Activated CD4-positive, CD25-positive, alpha-beta regulatory T cell treated with anti-CD3 and anti-CD28 coated beads, Interleukin-2, amount 50 U/mL, for 72 hours (primary cell): ENCODE results near the gene FHL2.

Experiments
- DNase-seq: peaks from one replicate; pipeline ENCODE4 v3.0.0; 2021

The FHL2 gene

DNA sequence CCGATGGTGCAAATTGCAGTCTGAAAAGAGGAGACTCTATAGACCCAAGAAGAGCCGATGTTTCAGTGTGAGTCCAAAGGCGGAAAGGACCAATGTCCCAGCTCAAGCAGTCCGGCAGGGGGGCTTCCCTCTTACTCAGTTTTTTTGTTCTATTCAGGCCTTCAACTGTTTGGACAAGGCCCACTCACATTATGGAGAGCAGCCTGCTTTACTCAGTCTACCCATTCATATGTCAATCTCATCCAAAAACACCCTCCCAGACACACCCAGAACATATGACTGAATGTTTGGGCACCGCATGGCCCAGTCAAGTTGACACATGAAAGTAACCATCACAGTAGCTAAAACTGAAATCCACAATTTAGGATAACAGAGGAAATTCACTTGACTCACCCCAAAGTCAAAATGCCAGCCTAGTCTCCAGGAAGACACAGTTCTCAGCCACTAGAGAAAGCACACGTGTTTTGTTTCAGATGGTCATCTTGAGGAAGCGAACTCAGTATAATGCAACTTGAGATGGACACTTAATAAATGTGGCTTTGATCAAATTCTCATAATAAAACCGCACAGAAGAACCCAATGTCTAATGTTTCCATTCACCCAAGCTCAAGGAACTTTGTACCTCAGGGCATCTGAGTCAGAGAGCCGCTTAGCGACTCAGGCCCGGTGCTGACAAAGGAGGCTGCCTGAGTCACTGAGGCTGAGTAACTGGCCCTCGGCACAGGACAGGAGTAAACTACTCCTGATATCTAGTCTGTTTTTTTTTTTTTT is 2.4 kb downstream of the FHL2 start:
- no peak for DNase-seq

DNA sequence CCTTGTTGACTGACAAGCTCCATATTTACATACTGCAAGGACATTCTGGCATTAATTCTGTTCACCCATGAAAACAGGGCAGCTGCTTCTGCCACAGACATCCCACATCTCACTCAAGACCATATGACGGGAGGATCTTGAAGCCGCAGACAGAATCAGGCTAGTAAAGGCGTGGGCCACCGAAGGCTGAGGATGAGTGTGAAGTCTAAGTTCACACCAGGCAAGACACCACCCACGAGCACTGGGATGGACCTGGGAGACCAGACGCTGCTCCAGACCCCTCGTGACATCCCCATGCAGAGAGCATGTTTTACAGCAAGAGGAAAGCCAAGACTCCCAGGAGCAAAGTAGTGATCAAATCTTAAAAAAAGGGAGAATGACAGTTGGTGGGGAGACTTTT is 3.2 kb downstream of the FHL2 start:
- no peak for DNase-seq

DNA sequence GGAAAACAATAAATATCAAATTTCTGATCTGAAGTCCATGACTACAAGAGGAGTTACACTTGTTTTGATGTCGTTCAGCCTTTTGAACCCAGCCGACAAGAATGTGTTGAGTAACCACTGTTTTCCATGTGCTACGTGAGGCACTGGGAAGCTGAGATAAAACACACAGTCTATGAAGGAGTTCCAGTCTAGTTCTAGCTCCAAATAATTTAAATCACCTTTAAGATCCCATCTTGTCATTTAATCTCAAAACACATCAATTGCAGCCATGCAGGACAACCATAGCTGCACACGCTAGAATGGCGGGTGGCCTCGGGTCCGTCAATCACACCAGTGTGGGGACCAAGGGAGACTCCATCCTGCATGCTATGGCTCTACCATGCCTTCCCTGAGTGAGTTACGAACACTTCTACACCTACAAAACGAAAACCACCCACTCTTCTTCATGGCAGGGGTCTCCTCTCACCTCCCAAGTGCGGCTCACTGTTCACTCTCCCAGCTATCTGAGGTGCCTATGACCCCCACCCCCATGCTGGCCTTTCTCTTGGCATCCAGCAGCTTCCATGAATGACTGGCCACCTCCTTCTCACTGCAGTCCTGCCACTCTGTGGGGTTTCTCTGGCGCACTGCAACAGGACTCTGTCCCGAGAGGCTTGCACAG is 3.8 kb downstream of the FHL2 start:
- no peak for DNase-seq

- no peak for DNase-seq
Measured at GRCh38 chr2:105393373-105394055, 5.3 kb downstream of the FHL2 start.

DNA sequence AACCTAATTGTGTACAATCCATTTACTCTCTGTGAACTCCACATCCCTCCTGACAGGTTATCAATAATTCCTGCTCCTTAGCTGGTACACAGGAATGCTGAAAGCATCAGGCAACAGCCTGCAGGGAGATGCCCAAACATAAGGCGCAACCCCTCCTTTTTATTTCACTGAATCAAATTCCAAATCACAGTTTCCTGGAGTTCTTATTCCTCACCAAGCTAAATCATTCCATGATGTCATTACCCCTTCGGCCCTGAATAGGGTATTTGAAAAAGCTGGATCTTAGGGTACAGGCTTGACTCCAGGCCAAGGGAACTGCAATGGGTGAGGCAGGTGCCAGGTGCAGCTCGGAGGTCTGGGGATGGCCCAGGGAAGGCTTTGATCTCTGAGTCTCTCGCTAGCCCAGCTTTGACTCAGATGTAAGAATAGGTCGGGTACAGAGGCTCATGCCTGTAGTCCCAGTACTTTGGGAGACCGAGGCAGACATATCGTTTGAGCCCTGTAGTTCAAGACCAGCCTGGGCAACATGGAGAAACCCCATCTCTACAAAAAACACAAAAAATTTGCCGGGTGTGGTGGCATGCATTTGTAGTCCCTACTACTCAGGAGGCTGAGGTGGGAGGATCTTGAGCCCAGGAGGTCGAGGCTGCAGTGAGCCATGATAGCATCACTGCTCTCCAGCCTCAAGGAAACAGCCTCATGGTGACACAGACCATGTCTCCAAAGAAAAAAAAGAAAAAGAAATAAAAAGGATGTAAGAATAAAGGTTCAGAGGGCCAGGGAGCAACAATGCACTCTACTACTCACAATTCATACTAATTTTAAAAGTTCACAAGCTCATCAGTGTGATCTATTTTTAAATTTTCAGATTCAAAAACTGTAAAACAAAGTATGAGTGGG is 6.8 kb downstream of the FHL2 start:
- DNase-seq, result no peak

- DNase-seq, result no peak
Measured at GRCh38 chr2:105391058-105391627, 7.7 kb downstream of the FHL2 start.

GRCh38 chr2:105390454-105390853 is 8.4 kb downstream of the FHL2 start:
- no peak for DNase-seq

DNA sequence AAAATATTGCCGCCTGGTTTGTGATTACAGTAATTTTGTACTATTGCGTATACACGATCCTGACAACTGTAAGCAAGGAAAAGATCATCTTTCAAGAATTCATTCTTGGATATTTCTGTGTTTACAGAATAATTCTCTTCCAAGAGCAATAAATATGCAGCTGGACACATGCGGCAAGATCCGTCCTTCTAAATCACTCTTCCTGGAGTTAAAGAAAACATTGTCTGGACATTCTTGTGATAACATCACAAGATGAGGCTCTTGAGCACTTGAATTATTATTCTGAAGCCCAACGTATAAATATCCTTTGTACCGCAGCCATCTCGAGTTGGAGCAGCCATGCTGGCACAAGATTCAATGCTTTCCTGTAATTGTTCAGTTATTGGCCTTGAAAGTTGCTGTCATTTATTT is 9.9 kb downstream of the FHL2 start:
- DNase-seq, result no peak

DNA sequence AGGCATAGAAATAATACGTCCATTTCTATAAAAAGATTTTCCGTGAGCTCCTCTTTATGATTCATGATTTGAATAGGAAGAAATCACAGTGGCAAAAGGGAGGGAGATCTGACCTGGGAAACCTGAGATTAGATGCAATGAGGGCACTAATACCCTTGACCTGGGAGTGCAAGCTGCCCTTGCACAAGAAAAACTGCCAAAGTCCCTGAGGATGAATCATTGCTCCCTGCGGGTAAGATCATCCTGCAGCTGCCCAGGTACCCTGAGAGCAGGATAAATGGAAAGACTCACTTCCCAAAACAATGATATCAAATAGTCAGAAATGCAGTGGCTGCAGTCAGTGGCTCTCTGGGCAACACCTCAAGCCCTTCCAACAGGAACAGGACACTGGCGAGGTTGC is 11.6 kb downstream of the FHL2 start:
- no peak for DNase-seq

GRCh38 chr2:105385731-105386540 is 12.9 kb downstream of the FHL2 start:
- no peak for DNase-seq

DNA sequence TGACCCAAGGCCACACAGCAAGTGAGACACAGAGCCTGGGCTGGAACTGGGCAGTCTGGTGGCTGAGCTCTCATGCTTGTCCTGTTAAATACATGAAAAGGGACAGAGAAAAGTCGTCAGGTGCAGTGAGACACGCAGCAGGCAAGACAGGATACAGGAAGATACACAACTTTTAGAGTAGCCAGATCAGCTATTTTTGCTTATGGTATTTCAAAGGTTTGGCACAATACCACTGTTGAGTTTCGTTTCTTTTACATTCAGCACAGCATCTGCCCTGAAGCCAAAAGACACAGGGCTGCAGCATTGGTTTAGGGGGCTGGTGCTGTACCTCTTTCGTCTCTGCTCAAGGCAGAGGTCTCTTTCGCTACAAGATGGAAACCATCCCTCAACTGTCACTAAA is 14.0 kb downstream of the FHL2 start:
- DNase-seq, result no peak

GRCh38 chr2:105384216-105384615 is 14.6 kb downstream of the FHL2 start:
- DNase-seq, result no peak

DNA sequence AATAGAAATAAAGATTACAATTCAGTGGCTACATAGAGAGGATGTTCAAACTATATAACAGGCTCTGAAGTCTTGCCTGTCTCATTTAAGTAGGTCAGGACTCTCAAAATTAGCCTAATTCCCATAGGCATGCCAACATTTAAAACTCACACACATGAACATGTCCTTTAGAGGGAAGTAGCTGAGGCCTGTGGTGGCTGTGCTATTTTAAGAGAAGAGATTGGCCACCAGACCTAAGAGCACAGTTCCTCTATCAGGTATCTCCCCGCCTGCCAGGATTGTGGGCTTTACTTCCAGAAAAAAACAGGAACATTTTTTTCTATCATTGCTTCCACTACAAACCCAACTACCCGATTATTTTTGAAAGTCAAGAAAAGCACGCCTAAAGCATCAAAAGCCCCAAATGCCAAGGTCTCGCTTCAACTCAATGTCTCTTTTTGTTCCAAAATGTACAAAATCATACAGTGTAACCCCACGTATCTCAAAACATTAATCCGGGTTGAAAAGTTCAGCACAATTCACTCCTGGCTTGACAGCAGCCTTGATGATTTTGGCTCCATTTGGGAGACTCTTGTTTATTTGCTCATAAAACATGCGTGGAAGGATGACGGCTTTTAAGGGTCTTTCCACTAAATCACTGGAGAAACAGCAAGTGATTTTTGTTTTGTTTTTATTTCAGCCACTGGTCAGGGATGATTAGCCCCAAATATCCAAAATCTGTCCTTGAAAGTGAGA is 15.3 kb downstream of the FHL2 start:
- DNase-seq, result no peak

GRCh38 chr2:105382177-105382576 is 16.7 kb downstream of the FHL2 start:
- no peak for DNase-seq

- no peak for DNase-seq
Measured at GRCh38 chr2:105381101-105381668, 17.7 kb downstream of the FHL2 start.

DNA sequence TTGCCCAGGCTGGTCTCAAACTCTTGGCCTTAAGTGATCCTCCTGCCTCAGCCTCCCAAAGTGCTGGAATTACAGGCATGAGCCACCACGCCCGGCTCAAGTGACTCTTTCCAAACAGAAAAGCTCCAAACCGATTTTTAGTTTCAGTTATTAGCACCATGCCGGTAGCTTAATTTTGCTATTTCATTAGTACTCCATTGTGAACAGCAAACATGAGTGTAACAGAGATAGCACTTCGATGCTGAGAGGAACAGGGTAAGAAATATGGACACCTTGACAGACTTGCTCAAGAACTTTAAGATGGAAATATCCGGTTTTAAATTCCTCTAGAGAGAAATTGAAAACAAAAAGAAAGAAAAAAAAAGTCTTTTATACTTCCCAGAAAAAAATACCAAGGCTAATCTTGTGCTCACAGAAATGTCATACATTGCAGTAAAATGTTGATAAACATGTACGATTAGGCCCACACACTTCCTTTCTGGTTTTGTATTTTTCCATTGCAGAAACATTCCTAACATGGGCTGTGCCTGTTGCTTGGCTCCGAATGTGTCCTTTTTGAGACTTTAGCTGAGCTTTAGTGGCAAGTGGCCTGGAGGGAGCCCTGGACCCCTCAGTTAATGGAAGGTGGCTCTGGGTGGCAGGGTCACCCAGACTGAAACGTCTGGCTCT is 18.3 kb downstream of the FHL2 start:
- no peak for DNase-seq

DNA sequence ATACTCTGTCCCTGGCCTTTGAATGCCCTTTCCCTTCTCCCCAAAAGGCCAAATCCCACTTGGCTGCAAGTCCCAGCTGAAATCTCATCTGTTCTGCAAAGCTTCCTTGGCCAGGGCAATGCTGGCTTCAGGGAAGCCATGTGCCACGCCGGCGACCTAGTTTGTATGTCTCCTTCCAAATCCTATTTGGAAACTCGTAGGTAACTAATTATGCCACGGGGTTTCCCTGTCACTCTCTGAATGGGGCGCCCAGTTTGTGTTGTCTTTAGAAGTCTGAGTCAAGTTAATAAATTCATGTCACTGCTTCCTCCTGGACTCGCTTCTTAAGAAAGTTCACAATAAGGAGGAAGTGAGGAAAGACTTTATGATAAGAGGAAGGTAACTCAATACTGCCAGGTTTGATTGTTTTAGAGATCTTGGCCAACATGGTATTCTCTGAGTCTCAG is 19.1 kb downstream of the FHL2 start:
- no peak for DNase-seq

DNA sequence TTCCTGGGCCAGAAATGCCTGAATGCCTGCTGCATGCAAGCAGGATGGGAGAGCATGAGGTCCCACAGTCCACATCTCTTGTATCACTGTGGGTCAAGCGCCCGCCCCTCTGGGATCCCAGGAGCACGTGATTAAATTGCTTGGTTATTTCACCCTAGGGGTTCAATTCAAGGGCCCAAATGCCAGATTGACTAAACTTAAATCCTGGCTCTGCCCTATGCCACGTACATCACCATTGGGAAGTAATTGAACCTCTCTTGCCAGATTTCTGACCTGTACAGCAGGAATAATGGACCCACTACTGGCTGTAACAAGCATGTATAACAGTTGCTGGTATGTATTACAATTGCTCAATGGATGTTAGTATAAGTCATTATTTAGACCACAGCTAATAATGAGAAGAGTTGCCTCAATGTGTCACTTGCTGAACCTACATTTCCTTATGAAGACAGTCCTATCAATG is 19.9 kb downstream of the FHL2 start:
- DNase-seq, result no peak

DNA sequence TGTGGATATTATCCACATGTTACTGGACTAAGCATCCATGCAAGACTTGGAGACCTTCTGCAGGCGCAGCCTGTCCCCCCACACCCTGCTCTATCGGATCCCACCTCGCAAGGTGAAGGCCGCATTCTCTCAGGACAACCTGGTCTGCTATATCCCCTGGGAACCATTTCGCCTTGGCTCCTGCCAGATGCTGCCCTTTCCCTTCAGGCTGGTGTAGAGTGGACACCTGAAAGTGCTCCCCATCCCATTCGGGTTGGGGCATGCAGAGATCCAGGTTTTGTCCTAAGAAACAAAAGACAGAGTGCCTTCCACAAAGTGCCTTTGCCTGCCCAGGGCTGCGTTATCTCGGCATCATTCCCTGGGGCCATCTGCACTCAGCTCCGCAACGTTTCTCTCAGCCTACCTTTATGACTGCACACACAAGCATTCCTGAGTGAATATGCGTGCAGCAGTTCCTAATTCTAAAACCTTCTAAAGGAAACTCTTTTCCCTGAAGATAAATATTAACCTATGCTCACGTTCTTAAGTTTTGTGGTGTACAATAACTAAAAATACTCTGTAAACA is 20.5 kb downstream of the FHL2 start:
- DNase-seq, result no peak

DNA sequence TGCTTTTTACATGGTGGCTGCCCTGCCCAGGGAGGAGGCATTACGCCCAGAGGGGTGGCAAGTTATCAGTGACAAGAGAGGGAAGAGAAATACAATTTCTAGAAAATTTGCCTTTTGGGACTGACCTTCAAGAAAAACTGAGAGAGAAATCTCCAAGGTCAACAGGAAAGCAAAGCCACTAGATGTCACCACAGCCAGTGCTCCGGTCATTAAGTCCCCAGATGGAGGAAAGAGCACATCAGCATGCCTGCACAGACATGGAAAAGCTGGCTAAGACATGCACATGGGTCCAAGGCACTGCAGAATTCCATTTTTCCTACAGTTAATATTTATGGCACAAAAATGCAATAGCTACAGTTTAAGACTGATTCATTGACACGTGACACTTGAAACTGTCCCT is 21.0 kb downstream of the FHL2 start:
- DNase-seq, result no peak
